ENCODE data around the gene HMMR. TPM values are rescaled to one million over a fixed set of nuclear protein-coding genes. Genes with fewer than 3 reads are reported as not detected.
A peak's percentile ranks its signal among the peaks of the same experiment; 100 is the strongest.

HMMR gene
- total RNA-seq, 2 donors from 2014 or later, result 0.45 to 0.52 TPM

- Mint-ChIP-seq H3K27me3 (no peaks in the 10 kb centered on the region), H3K36me3 (ENCODE audit: low read depth) (no peaks in the 10 kb centered on the region), H3K27ac (peak overlapping the region; percentile 75), H3K4me3 (no peak overlapping the region), H3K4me1 (peaks cover 4% of the 10 kb centered on the region)
- DNase-seq (no peak), ATAC-seq (no peak)
- H3K9me3 ChIP-seq (ENCODE audit: control insufficient read depth, low read length, poor library complexity, severe bottlenecking), result no peaks in the 10 kb centered on the region
Observed at GRCh38 chr5:163467682-163468081, 7.2 kb downstream of the HMMR start.

- H3K27ac Mint-ChIP-seq, result no peak overlapping the region
Observed at GRCh38 chr5:163473635-163474243, 13.3 kb downstream of the HMMR start.

GRCh38 chr5:163475411-163475810 is 15.0 kb downstream of the HMMR start:
- Mint-ChIP-seq H3K36me3 (ENCODE audit: low read depth) (no peaks in the 10 kb centered on the region), H3K4me1 (peaks cover 5% of the 10 kb centered on the region), H3K27ac (no peak overlapping the region), H3K4me3 (no peak overlapping the region), H3K27me3 (no peaks in the 10 kb centered on the region)
- DNase-seq (no peak), ATAC-seq (no peak)
- H3K9me3 ChIP-seq (ENCODE audit: control insufficient read depth, low read length, poor library complexity, severe bottlenecking), result no peaks in the 10 kb centered on the region

More at GRCh38 chr5:163473635-163474243, 13.3 kb downstream of the HMMR start:
- H3K9me3 ChIP-seq (ENCODE audit: control insufficient read depth, low read length, poor library complexity, severe bottlenecking), result no peaks in the 10 kb centered on the region
- Mint-ChIP-seq H3K4me1 (no peaks in the 10 kb centered on the region), H3K27me3 (no peaks in the 10 kb centered on the region), H3K36me3 (ENCODE audit: low read depth) (no peaks in the 10 kb centered on the region), H3K4me3 (no peak overlapping the region)
- ATAC-seq (peak; percentile 82), DNase-seq (no peak)

- Mint-ChIP-seq H3K36me3 (ENCODE audit: low read depth) (no peaks in the 10 kb centered on the region), H3K4me1 (peaks cover 9% of the 10 kb centered on the region), H3K27ac (no peak overlapping the region), H3K4me3 (no peak overlapping the region), H3K27me3 (no peaks in the 10 kb centered on the region)
- no peaks in the 10 kb centered on the region for H3K9me3 ChIP-seq (ENCODE audit: control insufficient read depth, low read length, poor library complexity, severe bottlenecking)
- DNase-seq (no peak), ATAC-seq (no peak)
Observed at GRCh38 chr5:163478126-163478981, 17.9 kb downstream of the HMMR start.

GRCh38 chr5:163478982-163479271 is 18.5 kb downstream of the HMMR start:
- no peaks in the 10 kb centered on the region for H3K36me3 Mint-ChIP-seq (ENCODE audit: low read depth)

GRCh38 chr5:163489055-163489744 is 28.8 kb downstream of the HMMR start:
- no peak for DNase-seq
- Mint-ChIP-seq H3K4me3 (no peak overlapping the region), H3K4me1 (no peaks in the 10 kb centered on the region), H3K36me3 (ENCODE audit: low read depth) (no peaks in the 10 kb centered on the region), H3K27ac (no peak overlapping the region), H3K27me3 (no peaks in the 10 kb centered on the region)
- no peaks in the 10 kb centered on the region for H3K9me3 ChIP-seq (ENCODE audit: control insufficient read depth, low read length, poor library complexity, severe bottlenecking)
- no peak for ATAC-seq

More at GRCh38 chr5:163478982-163479271, 18.5 kb downstream of the HMMR start:
- ATAC-seq (no peak), DNase-seq (no peak)
- no peaks in the 10 kb centered on the region for H3K9me3 ChIP-seq (ENCODE audit: control insufficient read depth, low read length, poor library complexity, severe bottlenecking)
- peak overlapping the region; percentile 54 for H3K27ac Mint-ChIP-seq
- H3K4me3 Mint-ChIP-seq, result no peak overlapping the region
- H3K4me1 Mint-ChIP-seq, result peaks cover 9% of the 10 kb centered on the region
- no peaks in the 10 kb centered on the region for H3K27me3 Mint-ChIP-seq

- no peak overlapping the region for H3K4me3 Mint-ChIP-seq
- no peak for DNase-seq
- no peaks in the 10 kb centered on the region for H3K4me1 Mint-ChIP-seq
- no peaks in the 10 kb centered on the region for H3K9me3 ChIP-seq (ENCODE audit: control insufficient read depth, low read length, poor library complexity, severe bottlenecking)
- no peak for ATAC-seq
- H3K27ac Mint-ChIP-seq, result no peak overlapping the region
- no peaks in the 10 kb centered on the region for H3K36me3 Mint-ChIP-seq (ENCODE audit: low read depth)
- no peaks in the 10 kb centered on the region for H3K27me3 Mint-ChIP-seq
Observed at GRCh38 chr5:163489745-163490075, 29.3 kb downstream of the HMMR start.

GRCh38 chr5:163496286-163496685 is 35.9 kb downstream of the HMMR start:
- H3K27ac Mint-ChIP-seq, result no peak overlapping the region
- no peak overlapping the region for H3K4me3 Mint-ChIP-seq
- ATAC-seq, result no peak

GRCh38 chr5:163497315-163497714 is 36.9 kb downstream of the HMMR start:
- Mint-ChIP-seq H3K27ac (no peak overlapping the region), H3K4me1 (peaks cover 2% of the 10 kb centered on the region), H3K4me3 (no peak overlapping the region), H3K36me3 (ENCODE audit: low read depth) (no peaks in the 10 kb centered on the region), H3K27me3 (no peaks in the 10 kb centered on the region)
- no peaks in the 10 kb centered on the region for H3K9me3 ChIP-seq (ENCODE audit: control insufficient read depth, low read length, poor library complexity, severe bottlenecking)
- no peak for DNase-seq
- ATAC-seq, result no peak

More at GRCh38 chr5:163496286-163496685, 35.9 kb downstream of the HMMR start:
- Mint-ChIP-seq H3K27me3 (no peaks in the 10 kb centered on the region), H3K36me3 (ENCODE audit: low read depth) (no peaks in the 10 kb centered on the region), H3K4me1 (peaks cover 2% of the 10 kb centered on the region)
- no peak for DNase-seq
- no peaks in the 10 kb centered on the region for H3K9me3 ChIP-seq (ENCODE audit: control insufficient read depth, low read length, poor library complexity, severe bottlenecking)

- Mint-ChIP-seq H3K4me3 (no peak overlapping the region), H3K27ac (no peak overlapping the region), H3K4me1 (peaks cover 11% of the 10 kb centered on the region), H3K36me3 (ENCODE audit: low read depth) (no peaks in the 10 kb centered on the region), H3K27me3 (no peaks in the 10 kb centered on the region)
- H3K9me3 ChIP-seq (ENCODE audit: control insufficient read depth, low read length, poor library complexity, severe bottlenecking), result no peaks in the 10 kb centered on the region
- ATAC-seq (no peak), DNase-seq (no peak)
Observed at GRCh38 chr5:163498886-163499285, 38.5 kb downstream of the HMMR start.

GRCh38 chr5:163502521-163502920 is 42.1 kb downstream of the HMMR start:
- ATAC-seq (no peak), DNase-seq (no peak)
- Mint-ChIP-seq H3K36me3 (ENCODE audit: low read depth) (peaks cover 4% of the 10 kb centered on the region), H3K4me1 (peaks cover 25% of the 10 kb centered on the region), H3K27ac (peak overlapping the region; percentile 99), H3K4me3 (peak overlapping the region; percentile 97), H3K27me3 (no peaks in the 10 kb centered on the region)
- no peaks in the 10 kb centered on the region for H3K9me3 ChIP-seq (ENCODE audit: control insufficient read depth, low read length, poor library complexity, severe bottlenecking)

- Mint-ChIP-seq H3K27me3 (no peaks in the 10 kb centered on the region), H3K27ac (peak overlapping the region; percentile 99), H3K4me3 (peak overlapping the region; percentile 97), H3K36me3 (ENCODE audit: low read depth) (peaks cover 4% of the 10 kb centered on the region), H3K4me1 (peaks cover 32% of the 10 kb centered on the region)
- H3K9me3 ChIP-seq (ENCODE audit: control insufficient read depth, low read length, poor library complexity, severe bottlenecking), result no peaks in the 10 kb centered on the region
- ATAC-seq (no peak), DNase-seq (peak in 1 of 3 donors; percentile 10)
Observed at GRCh38 chr5:163503106-163504078, 43.0 kb downstream of the HMMR start.

All from T-helper 17 cell (primary cell).